ENCODE data around the gene ZC3H18.

The ZC3H18 gene

DNA sequence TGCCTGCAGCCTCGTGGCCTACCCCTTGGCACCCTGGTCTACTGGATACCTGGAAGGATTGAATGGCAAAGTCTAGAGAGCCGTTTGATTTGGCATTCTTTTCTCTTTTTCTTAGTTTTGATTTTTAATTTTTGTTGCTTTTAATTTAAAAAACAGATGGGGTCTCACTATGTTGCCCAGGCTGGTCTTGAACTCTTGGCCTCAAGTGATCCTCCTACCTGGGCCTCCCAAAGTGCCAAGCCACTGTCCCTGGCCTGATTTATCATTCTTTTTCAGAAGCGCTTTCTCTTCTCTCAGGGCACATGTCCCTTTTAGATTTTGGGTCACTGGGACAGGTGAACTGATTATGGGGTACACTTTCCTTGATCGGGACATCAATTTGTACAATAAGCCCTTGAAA is 10.8 kb downstream of the ZC3H18 start:
- DNase-seq (ENCODE audit: low spot score), result no peak

DNA sequence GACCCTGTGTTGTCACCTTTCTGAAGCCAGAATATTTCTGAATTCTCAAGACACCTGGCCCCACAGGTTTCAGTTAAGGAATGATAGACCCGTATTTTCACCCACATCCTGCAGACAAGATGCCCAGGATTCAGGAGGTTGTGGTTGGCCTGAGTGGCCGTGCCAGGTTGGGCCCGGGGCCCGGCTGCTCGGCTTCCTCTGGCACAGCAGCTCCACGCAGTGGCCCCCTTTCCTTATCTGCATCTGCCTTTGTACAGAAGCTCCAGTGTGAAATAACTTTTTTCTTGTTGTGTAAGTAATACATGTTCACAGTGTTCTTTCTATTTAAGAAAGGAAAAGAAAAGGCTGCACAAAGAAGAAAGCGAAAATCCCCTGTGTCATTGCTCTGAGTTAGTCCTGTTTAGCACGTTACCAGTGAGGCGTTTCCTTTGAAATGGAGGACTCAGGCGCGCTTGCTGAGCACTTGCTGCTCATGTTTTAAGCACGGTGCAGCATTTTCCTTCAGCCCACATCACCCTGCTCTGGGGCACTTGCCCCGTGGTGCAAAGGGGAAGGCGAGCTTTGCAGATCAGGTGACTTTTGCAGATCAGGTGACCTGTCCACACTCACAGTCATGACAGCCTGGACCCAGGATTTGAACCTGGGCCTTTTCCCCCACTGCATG is 12.8 kb downstream of the ZC3H18 start:
- no peak for DNase-seq (ENCODE audit: low spot score)

DNA sequence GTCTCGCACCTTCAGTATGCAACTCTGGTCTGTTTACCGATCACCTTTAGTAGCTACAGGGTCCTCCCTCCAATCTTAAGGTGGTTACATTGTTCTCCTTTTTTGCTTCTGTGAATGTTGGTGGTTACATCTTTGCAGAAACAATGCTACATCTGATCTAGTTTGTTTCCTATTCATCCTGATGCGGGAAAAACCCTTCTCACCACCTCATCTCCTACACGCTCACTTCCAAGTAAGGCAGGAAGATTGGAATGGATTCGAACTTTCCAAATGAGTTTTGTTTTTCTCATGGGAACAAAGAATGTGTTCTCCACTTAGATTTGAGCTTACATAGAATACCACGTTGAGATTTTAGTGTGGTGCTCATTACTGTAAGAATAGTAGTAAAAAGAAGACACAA is 14.5 kb downstream of the ZC3H18 start:
- no peak for DNase-seq (ENCODE audit: low spot score)

DNA sequence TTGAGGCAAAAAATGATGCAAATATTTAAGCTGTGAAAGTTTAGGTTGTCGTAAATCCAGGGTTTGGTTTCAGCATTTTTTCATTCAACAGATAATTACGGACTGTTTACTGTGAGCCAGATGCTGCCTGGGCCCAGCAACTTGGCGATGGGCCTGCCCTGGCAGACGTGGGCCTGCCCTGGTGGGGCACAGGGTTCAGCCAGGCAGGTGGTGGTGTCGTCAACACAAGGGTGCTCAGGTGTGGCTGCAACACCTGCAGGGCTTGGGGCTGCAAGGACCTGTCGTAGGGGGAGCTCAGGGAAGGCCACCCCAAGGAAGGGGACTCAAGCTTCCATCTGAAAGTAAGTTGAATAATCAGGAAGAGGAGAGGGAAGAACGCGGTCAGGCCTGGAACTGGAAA is 15.1 kb downstream of the ZC3H18 start:
- DNase-seq (ENCODE audit: low spot score), result no peak

DNA sequence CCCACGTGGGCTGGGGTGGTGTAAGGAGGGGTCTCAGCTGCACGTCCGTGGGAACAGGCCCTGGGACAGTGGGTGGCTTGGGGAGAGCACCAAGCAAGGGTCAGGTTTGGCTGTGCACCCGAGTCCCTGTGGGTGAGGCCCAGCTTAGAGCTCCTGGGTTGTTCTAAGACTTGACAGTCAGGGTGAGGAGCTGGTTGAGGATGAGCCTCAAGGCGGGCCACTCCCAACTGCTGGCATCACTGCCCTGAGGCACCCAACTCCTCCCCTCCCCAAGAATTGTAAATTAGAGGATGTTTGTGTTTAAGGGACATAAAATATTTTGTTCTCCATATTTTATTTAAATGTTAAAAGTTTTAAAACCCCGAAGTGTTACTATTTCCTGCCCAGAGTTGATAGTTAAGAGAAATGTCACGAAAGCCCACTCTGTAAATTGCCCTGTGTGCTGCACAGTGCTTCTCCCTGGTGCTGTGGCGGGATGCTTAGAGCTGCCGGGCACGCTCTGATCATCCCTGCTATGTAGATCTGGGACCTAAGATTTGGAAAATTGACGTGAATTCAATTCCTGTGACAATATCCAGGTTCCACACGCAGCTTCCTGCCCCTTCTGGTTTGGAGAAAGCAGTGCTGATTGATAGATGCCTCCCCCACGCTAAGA is 15.9 kb downstream of the ZC3H18 start:
- DNase-seq (ENCODE audit: low spot score), result no peak

DNA sequence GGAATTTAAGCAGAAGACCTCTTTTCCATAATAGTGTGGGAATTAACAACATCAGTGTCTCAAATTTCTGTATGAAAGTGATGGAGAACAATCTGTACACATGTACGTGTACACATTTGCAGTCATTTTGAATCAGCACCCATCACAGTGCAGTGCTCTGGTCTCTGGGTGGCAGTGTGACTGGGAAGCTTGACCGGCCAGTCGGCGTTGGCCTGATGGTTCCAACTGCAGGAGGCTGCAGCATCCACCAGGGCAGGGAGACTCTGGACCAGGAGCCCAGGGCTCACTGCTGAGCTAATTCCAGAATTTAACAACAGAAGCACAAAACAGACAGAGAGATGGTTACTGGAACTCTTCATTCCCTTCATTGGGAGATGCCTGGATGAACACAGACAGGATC is 17.9 kb downstream of the ZC3H18 start:
- DNase-seq (ENCODE audit: low spot score), result no peak

DNA sequence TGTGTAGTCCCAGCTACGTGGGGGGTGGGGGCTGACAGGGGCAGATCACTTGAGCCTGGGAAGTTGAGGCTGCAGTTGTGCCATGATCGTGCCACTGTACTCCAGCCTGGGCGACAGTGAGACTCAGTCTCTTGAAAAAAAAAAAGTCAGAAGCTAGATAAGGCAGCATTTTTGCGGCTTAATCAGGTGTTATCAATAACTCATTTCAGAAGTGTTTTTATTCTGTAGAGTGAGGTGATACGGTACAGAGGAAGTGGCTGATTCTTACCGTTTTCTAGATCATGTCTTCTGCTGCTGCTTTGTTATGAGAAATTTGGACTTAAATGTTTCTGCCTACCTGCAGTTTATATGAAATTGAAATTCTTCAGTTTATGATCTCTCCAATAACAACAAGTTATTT is 18.6 kb downstream of the ZC3H18 start:
- no peak for DNase-seq (ENCODE audit: low spot score)

DNA sequence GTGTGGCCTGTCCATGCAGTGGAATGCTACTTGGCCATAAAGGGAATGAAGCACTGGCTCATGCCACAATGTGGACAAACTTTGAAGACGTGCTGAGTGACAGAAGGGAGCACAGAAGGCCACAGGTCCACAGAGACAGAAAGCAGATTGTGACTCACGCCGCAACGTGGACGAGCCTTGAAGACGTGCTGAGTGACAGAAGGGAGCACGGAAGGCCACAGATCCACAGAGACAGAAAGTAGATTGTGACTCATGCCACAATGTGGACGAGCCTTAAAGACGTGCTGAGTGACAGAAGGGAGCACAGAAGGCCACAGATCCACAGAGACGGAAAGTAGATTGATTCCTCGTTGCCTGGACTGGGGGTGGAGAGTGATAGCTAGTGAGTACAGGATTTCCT is 19.2 kb downstream of the ZC3H18 start:
- no peak for DNase-seq (ENCODE audit: low spot score)

DNA sequence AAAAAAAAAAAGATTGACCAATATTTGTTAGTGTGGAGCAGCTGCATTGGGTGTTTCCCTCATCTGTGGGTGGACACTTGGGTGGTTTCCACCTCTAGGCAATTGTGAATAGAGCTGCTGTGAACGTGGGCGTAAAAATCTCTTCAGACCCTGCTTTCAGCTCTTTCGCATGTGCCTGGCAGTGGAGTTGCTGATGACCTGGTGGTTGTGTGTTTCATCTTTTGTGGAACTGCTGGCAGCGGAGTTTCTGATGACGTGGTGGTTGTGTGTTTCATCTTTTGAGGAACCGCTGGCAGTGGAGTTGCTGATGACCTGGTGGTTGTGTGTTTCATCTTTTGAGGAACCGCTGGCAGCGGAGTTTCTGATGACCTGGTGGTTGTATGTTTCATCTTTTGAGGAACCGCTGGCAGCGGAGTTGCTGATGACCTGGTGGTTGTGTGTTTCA is 21.4 kb downstream of the ZC3H18 start:
- no peak for DNase-seq (ENCODE audit: low spot score)

DNA sequence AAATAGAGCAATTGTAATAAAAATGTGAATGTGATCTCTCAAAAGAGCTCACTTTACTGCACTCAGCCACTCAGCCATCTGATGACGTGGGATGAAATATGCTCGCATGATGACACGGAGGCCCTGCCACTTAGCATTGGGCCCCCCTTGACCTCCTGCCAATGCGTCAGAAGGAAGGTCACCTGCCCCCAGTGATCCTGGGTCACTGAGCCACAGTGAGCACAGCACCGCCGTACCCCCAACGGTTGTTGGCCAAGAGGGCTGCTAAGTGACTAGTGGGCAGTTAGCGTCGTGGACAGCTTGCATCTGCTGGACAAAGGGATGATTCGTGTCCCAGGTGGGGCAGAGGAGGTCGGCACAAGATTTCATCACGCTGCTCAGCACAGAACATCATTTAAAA is 22.9 kb downstream of the ZC3H18 start:
- no peak for DNase-seq (ENCODE audit: low spot score)

DNA sequence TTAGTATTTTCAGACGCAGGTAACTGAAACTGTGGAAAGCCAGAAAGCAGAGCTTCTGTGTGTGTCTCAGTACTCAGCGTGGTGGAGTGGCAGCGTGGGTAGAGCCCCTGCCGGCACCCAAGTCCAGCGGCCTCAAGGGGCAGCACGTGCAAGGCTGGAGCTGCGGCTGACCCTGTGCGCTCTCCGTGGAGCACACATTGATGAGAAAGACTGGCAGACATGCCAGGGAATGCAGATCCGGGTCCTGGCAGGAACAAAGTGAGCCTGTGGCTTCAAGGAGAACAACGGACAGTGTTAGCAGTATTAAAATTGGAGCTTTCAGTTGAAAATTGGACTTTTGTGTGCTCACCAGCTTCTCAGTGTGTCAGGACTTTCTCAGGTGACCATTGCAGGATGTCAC is 23.3 kb downstream of the ZC3H18 start:
- DNase-seq (ENCODE audit: low spot score), result no peak

DNA sequence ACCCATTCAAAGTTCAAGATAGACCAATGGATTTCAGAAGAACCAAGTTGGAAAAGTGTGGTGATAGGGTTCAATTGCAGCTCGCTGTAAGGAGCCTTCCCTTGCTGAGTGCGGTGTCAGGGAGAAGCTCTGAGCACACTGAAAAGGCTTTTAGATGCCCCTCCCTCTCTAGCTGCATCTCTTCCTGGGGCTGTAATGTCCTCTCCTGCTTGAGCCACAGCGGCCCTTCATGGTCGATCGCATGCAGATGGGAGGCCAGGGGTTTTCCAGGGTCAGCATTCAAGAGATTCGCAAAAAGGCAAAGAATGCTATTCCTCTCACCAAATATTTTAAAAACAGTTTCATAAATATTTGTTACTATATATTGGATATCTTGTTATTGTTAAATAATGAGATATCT is 23.7 kb downstream of the ZC3H18 start:
- DNase-seq (ENCODE audit: low spot score), result no peak

DNA sequence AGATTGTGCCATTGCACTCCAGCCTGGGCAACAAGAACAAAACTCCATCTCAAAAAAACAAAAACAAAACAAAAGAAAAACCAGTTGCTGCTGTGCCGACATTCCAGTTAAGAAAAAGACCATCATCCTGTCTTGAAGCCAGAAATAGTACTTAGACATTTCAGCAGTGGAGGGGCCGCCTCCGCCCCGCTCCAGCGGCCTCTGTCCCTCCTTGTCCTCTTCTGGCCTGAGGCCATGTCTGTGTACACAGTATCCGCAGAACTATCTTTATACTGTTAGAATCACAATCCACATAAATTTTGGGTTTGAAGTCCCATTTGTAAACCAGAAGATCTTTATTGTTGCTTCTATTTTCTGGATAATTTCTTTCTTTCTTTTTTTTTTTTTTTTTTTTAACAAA is 24.9 kb downstream of the ZC3H18 start:
- no peak for DNase-seq (ENCODE audit: low spot score)

DNA sequence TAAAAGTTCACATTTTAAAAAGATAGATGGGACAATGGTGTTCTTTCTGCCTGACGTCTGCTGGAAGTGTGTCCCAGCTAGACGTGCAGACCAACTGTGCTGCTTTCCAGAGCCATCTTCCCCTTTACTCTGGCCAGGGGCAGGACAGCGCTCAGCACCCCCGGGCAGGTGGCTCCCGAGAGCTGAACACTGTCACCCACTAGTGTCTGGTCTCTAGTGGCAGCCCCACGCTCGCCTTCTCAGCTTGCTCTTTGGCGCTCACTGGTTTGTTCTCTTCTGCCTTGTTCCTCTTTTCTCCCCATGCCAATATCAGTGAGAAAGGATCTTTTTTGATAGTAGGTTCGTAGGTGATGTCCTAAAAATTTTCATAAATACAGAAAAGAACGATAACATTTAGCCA is 25.7 kb downstream of the ZC3H18 start:
- no peak for DNase-seq (ENCODE audit: low spot score)

DNA sequence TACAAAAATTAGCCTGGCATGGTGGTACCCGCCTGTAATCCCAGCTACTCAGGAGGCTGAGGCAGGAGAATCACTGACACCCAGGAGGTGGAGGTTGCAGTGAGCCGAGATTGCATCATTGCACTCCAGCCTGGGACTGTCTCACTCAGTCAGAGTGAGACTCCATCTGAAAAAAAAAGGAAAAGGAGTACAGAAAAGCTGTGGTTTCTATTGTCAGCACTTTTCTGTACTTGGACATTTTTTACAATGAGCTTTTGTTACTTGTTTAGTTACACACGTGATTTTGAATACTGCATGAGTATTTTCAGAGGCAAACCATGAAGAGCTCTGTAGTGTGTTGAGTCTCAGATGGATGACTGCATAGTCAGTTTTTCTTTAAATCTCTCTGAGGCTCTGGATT is 26.3 kb downstream of the ZC3H18 start:
- DNase-seq (ENCODE audit: low spot score), result no peak

DNA sequence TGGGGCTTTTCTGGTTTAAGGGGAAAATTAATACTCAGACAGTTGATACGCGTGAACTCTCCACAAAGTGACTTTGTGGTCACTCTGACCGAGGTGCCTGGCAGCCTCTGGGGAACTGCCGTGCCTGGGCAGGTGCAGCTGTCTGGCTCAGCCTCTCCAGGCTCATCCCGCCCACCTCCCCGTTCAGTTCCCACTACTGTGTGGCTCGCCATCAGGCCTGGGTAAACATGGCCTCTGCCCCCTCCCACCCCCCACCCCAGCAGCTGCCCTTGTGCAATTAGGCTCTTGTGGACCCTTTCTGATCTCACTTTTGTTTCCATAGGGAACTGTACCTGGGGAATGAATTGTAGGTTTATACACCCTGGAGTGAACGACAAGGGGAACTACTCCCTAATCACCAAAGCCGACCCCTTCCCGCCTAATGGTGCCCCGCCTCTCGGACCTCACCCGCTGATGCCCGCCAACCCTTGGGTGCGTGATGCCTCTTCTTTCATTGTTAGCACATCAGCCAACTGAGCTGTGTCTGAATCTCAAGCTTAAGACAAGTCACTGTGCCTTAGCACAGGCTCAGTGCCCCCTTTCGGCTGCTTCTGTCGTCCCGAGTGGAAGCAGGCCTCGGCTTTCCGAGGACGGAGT is 27.8 kb downstream of the ZC3H18 start:
- DNase-seq (ENCODE audit: low spot score), result no peak

DNA sequence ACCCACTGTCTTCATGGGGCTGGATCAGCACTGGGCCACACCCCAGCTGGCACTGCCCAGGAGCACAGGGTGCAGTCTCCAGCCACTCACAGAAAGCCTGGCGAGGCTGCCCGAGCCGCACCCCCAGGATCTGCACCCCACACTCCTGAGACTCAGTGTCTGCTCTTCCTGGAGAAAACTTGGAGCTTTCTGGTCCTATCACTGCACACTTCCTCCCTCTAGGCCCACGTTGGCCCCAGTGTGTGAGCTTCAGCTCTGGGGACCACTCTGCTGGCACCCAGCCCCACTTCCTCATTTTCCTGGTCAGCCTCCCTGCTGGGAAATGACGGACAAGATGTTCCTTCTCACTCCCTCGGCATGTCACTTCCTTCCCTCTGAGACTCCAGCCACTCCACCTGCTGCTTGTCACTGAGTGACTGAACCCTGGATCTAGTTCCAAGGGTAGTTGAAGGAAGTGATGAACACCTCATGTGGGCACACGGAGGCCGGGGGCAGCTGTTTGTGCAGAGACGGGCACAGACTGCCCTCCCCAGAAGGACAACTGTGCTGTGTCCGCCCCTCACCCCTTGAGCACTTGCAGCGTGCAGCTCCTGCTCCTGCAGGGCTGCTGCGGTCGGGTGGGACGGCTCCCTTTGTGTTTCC is 29.0 kb downstream of the ZC3H18 start:
- DNase-seq (ENCODE audit: low spot score), result peak; percentile 75

DNA sequence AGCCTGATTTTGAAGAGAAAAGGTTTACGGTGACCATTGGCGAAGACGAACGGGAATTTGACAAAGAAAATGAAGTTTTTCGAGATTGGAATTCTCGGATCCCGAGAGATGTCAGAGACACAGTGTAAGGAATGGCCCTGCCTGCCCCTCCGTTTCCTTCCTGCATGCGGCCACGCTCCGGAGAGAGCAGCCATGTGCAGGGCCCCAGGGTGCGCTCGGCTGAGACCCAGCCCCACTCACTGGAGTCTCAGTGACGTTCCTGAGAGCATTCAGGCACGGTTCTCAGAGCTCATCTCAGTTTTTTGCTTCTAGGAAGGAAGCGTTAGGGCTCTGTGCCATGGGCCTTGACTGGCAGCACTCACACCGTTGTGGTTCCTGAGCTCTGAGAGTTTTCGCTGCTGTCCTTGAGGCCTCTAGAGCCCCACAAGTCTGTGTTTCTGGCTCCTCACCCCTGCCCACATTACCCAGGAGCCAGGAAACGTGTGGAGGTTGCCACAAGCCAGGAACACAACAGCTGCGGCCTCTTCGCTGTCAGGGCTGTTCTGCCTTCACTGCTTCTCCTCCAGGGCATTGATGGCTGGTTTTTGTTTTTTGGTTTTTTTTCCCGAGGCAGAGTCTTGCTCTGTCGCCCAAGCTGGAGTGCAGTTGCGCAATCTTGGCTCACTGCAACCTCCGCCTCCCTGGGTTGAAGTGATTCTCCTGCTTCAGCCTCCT is 29.8 kb downstream of the ZC3H18 start:
- DNase-seq (ENCODE audit: low spot score), result no peak

DNA sequence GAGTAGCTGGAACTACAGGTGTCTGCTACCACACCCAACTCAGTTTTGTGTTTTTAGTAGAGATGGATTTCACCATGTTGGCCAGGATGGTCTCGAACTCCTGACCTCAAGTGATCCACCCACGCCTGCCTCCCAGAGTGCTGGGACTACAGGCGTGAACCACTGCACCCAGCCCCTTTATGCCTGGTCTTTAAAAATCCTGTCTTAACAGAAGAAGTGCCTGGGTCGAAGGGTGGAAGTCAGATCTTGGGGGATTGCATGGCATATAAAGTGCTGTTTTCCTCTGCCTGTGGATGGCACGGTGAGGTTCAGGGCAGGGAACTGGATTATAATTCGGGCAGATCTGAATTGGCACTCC is 30.3 kb downstream of the ZC3H18 start:
- DNase-seq (ENCODE audit: low spot score), result no peak

DNA sequence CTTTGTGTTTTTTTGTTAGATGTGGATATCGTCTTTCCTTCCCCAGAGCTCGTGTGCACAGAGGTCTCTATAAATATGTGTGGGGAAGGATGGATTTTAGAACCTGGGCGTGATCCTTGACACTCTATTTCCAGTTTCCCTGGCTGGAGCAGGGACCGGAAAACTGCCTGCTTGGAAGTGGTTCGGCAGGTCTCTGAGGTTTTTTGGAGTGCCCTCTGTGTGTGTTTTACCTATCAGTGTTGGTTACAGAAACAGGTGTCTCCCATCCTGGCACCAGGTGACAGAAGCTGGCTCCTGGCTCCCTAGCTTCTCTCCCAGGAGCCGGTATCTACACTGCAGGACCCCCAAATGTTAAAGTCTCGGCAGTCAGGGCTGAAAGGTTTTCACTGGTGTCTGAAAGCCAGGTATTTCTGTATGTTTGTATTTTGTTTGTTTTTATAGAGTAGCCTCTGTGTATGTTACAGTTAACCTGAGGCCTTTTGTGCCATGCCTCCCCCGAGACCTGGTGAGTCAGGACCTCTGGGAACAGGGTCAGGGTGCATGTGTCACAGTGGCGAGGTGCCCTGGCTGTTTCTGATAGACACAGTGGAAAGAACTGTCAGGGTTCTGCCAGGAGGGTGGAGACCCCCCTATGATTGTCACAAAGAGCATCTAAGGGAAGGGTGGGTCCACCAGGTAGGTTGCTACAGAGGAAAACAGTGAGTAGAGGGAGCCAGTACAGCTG is 31.3 kb downstream of the ZC3H18 start:
- DNase-seq (ENCODE audit: low spot score), result no peak

DNA sequence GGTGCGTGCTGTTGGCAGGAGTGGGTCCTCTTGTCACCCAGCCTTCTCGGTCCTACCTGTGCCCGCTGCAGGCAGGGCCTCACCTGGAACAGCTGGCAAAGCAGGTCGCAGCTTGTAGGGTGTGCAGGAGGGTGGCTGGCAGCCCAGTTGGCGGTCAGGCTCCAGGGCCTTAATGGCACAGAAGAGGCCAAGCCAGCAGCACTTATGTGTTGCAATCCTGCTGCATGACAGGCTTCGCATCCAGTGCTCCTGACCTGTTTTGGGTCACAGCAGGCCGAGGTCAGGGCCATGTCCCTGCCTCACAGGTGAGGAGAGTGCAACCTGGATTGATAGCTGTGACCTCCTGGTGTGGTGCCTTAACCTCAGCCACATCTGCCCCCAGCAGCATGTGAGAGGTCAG is 31.9 kb downstream of the ZC3H18 start:
- DNase-seq (ENCODE audit: low spot score), result no peak
